Ovary (tissue), 9 donors: ENCODE data around the gene MRPL30. TPM values are rescaled to one million over a fixed set of nuclear protein-coding genes. Genes with fewer than 3 reads are reported as not detected.

Experiments
- DNase-seq, 5 donors: peaks; one replicate each; pipeline ENCODE4 v3.0.0-alpha.2; 2019 to 2020
- H3K27ac ChIP-seq, 2 donors: fragments of 200-600 bp; one replicate each; pipeline versions ENCODE4 v1.5.1 to v1.8.0; 2019 to 2022
- H3K27me3 ChIP-seq: fragments of 200-600 bp; one replicate; pipeline ENCODE4 v1.8.0; 2022
- H3K36me3 ChIP-seq: fragments of 200-600 bp; sonication (generic); one replicate; pipeline ENCODE4 v1.5.1; 2019
- H3K4me1 ChIP-seq: one replicate; pipeline ENCODE4 v1.8.1; 2013; ENCODE audit warnings: mild to moderate bottlenecking, moderate library complexity; ENCODE audit not compliant: insufficient read depth
- H3K4me3 ChIP-seq: fragments of 200-600 bp; sonication (generic); one replicate; pipeline ENCODE4 v1.5.1; 2017
- H3K9me3 ChIP-seq, 2 donors: fragments of 200-600 bp in 1 of 2; sonication (generic) in 1 of 2; one replicate each; pipeline versions ENCODE4 v1.5.1 to v1.8.1; 2013 to 2019; ENCODE audit warnings: mild to moderate bottlenecking in 1 of 2, moderate library complexity in 1 of 2
- CTCF ChIP-seq, 3 donors: fragments of 450-650 bp in 2 of 3; fragments of 200-600 bp in 1 of 3; IDR thresholded peaks; one replicate each; pipeline versions ENCODE4 v1.5.1 to v1.8.0; 2016 to 2022; ENCODE audit warnings: antibody characterized with exemption in 3 of 3, mild to moderate bottlenecking in 1 of 3
- EP300 ChIP-seq: sonication (generic); formaldehyde crosslinking; IDR thresholded peaks from one replicate; pipeline ENCODE4 v1.6.1; 2017; ENCODE audit warnings: antibody characterized with exemption
- POLR2A ChIP-seq: fragments of 450-650 bp; IDR thresholded peaks from one replicate; pipeline ENCODE4 v1.6.1; 2017; ENCODE audit warnings: antibody characterized with exemption, mild to moderate bottlenecking, moderate library complexity
- WGBS, 3 donors: extraction: QIAGEN DNeasy Blood & Tissue Kit in 1 of 3; methylation state at CpG; one replicate each; pipeline versions ENCODE4 v1.1.5 to v1.1.7; 2013 to 2017; 5-methylcytosine and 5-hydroxymethylcytosine counted together
- intact Hi-C, 4 donors: fragments of 100-400 bp; cut with DNase I; formaldehyde crosslinking; loops; one replicate each; pipeline versions ENCODE4 v1.11.0 to v1.15.1; 2022 to 2023
- polyA plus RNA-seq, 2 donors: library from polyadenylated mRNA; stranded (reverse); fragments of 200-250 nt in 1 of 2; fragments of 350-450 nt in 1 of 2; fragmentation: Illumina TruSeq in 1 of 2; extraction: RNeasy Lipid Tissue Mini Kit (QIAGEN cat#74804) in 1 of 2; gene quantifications; one replicate each; pipeline ENCODE4 v1.2.3, GENCODE V29; 2013 to 2014
- total RNA-seq, 7 donors: library from RNA; depleted of rRNA in 2 of 7; stranded (reverse); fragments of >200 nt in 2 of 7; fragmentation: NEBNext Ultra II Directional in 3 of 7; extraction: Animal tissue kit (Norgen Biotek cat#: 25700) in 3 of 7; gene quantifications; one replicate each; pipeline versions ENCODE4 v1.1.0 to v1.2.4, GENCODE V29; 2016 to 2023
- donor health status: DM: no; HTN: no; CAD: no; lungs with moderate emphysema.
- donor health status: DM: no; HTN: no; CAD: no.
- donor health status: Bipolar disorder and iron deficiency.
- donor health status: DM: yes; HTN: yes; CAD: no.
- donor health status: DM: no; HTN: no; CAD: no.
- donor health status: DM: yes; HTN: yes; CAD: no.

MRPL30 gene
- total and polyA plus RNA-seq, 9 donors: 18.7 to 43.8 (median 21.8) TPM

GRCh38 chr2:99183025-99183424 lies 2.0 kb downstream of the MRPL30 start:
- no peak overlapping the region for H3K4me3 ChIP-seq
- H3K27ac ChIP-seq: no peak overlapping the region
- TF ChIP-seq EP300: no peak
- no peak for TF ChIP-seq POLR2A
- TF ChIP-seq CTCF (IDR thresholded peaks at IDR 0.05): no peak
- H3K36me3 ChIP-seq: no peaks in the 10 kb centered on the region
- H3K27me3 ChIP-seq: no peaks in the 10 kb centered on the region
- H3K9me3 ChIP-seq: no peaks in the 10 kb centered on the region
- H3K4me1 ChIP-seq: peaks cover 10% of the 10 kb centered on the region
- 93 to 96% (median 94%) methylated on average over 3 of the region's 3 CpGs for WGBS, 3 donors
- intact Hi-C loops: loop anchor here in 2 of 4 donors (10.0 kb wide), 2 partner anchors 152 to 302 kb away; partner anchors contain the start of genes EIF5B (in 2 of the 2) and TXNDC9 (in 2 of the 2)
- DNase-seq: no peak

- Histone ChIP-seq H3K27ac (no peak overlapping the region), H3K4me1 (peaks cover 7% of the 10 kb centered on the region), H3K36me3 (no peaks in the 10 kb centered on the region), H3K4me3 (no peak overlapping the region), H3K9me3 (no peaks in the 10 kb centered on the region), H3K27me3 (no peaks in the 10 kb centered on the region)
- no peak for DNase-seq
- WGBS, 3 donors: 62 to 80% (median 75%) methylated on average over 6 of the region's 6 CpGs
- no peak for TF ChIP-seq CTCF (IDR thresholded peaks at IDR 0.05)
- no peak for TF ChIP-seq POLR2A
- no peak for TF ChIP-seq EP300
- intact Hi-C loops: loop anchor here in 2 of 4 donors (10.0 kb wide), 2 partner anchors 150 to 300 kb away; partner anchors contain the start of genes EIF5B (in 2 of the 2) and TXNDC9 (in 2 of the 2)
These were observed 3.8 kb downstream of the MRPL30 start for GRCh38 chr2:99184811-99185210.

GRCh38 chr2:99187011-99187410 lies 6.0 kb downstream of the MRPL30 start:
- no peaks in the 10 kb centered on the region for H3K9me3 ChIP-seq
- TF ChIP-seq CTCF (IDR thresholded peaks at IDR 0.05) (no peak), EP300 (no peak), POLR2A (no peak)
- no peak overlapping the region for H3K27ac ChIP-seq
- peaks cover 1% of the 10 kb centered on the region for H3K4me1 ChIP-seq
- H3K27me3 ChIP-seq: no peaks in the 10 kb centered on the region
- no peak overlapping the region for H3K4me3 ChIP-seq
- DNase-seq: no peak
- no peaks in the 10 kb centered on the region for H3K36me3 ChIP-seq
- intact Hi-C loops: loop anchor here in 2 of 4 donors (10.0 kb wide), 2 partner anchors 148 to 298 kb away; partner anchors contain the start of genes EIF5B (in 2 of the 2) and TXNDC9 (in 2 of the 2)

- Histone ChIP-seq H3K4me1 (no peaks in the 10 kb centered on the region), H3K36me3 (no peaks in the 10 kb centered on the region), H3K9me3 (no peaks in the 10 kb centered on the region), H3K4me3 (no peak overlapping the region), H3K27ac (no peak overlapping the region), H3K27me3 (no peaks in the 10 kb centered on the region)
- DNase-seq: no peak
- WGBS, 3 donors: 96% methylated on average over 3 of the region's 3 CpGs
- intact Hi-C loops: loop anchor here in 2 of 4 donors (10.0 kb wide), 2 partner anchors 146 to 296 kb away; partner anchors contain the start of genes EIF5B (in 2 of the 2) and TXNDC9 (in 2 of the 2)
- TF ChIP-seq CTCF (IDR thresholded peaks at IDR 0.05): no peak
- TF ChIP-seq POLR2A: no peak
- TF ChIP-seq EP300: no peak
These were observed 7.4 kb downstream of the MRPL30 start for GRCh38 chr2:99188357-99188756.
